OCI-LY7 (cell line): ENCODE results near the gene CLDN22. TPM values are rescaled to one million over a fixed set of nuclear protein-coding genes. Genes with fewer than 3 reads are reported as not detected.

Experiments
- Bru-seq: library from RNA; stranded (reverse); fragments of 400-500 nt; gene quantifications from one replicate; lab custom pipeline; 2021; lab: Mats Ljungman, UMichigan
- BruChase-seq, 2 experiments: library from RNA; stranded (reverse); fragments of 400-500 nt; gene quantifications; one replicate each; lab custom pipeline; 2021; lab: Mats Ljungman, UMichigan
- BruUV-seq: library from RNA; stranded (reverse); fragments of 400-500 nt; replicated peaks from 2 replicates; lab custom pipeline; 2021; lab: Mats Ljungman, UMichigan
- CTCF ChIA-PET: fragments of 300-600 bp; sonication (Branson Sonifier 250); formaldehyde crosslinking; loops from one replicate; lab custom pipeline; 2022; ENCODE audit warnings: antibody characterized with exemption; ENCODE audit not compliant: unreplicated experiment; lab: Charles Lee
- POLR2A ChIA-PET: fragments of 300-600 bp; sonication (Branson Sonifier 250); formaldehyde crosslinking; loops from one replicate; lab custom pipeline; 2022; ENCODE audit warnings: antibody characterized with exemption; lab: Charles Lee
- DNase-seq: peaks from one replicate; pipeline ENCODE4 v3.0.0-alpha.2; 2015; ENCODE audit warnings: low spot score
- H2AFZ ChIP-seq: fragments of 200-600 bp; sonication (generic), shearing (Covaris generic); 2 replicates; pipeline ENCODE4 v1.6.1; 2014; ENCODE audit warnings: mild to moderate bottlenecking, antibody characterized with exemption, low read length, moderate library complexity
- H3K27ac ChIP-seq: fragments of 200-600 bp; sonication (generic); 2 replicates; pipeline ENCODE4 v1.5.1; 2014; ENCODE audit warnings: mixed run types, low read depth, mild to moderate bottlenecking, moderate library complexity, low read length, inconsistent platforms; ENCODE audit not compliant: poor library complexity, severe bottlenecking
- H3K36me3 ChIP-seq: fragments of 200-600 bp; sonication (generic); 2 replicates; pipeline ENCODE4 v1.6.1; 2014; ENCODE audit warnings: mild to moderate bottlenecking, antibody characterized with exemption, low read length, moderate library complexity, mixed read lengths; ENCODE audit not compliant: insufficient read depth
- H3K4me1 ChIP-seq: fragments of 200-600 bp; sonication (generic); 2 replicates; pipeline ENCODE4 v1.5.1; 2014; ENCODE audit warnings: mild to moderate bottlenecking, low read length; ENCODE audit not compliant: insufficient read depth, poor library complexity, severe bottlenecking
- H3K4me2 ChIP-seq: fragments of 200-600 bp; sonication (generic); 2 replicates; pipeline ENCODE4 v1.6.1; 2014; ENCODE audit warnings: mild to moderate bottlenecking, low read length
- H3K4me3 ChIP-seq: fragments of 200-600 bp; sonication (generic); 2 replicates; pipeline ENCODE4 v1.5.1; 2014; ENCODE audit warnings: mild to moderate bottlenecking, low read depth, low read length; ENCODE audit not compliant: poor library complexity, severe bottlenecking
- H3K79me2 ChIP-seq: fragments of 200-600 bp; sonication (generic); 2 replicates; pipeline ENCODE4 v1.6.1; 2016; ENCODE audit warnings: low read depth, mild to moderate bottlenecking, low read length, moderate library complexity, mixed read lengths; ENCODE audit not compliant: insufficient read depth
- H3K9me2 ChIP-seq: fragments of 200-600 bp; sonication (generic); 2 replicates; pipeline ENCODE4 v1.6.1; 2016; ENCODE audit warnings: mild to moderate bottlenecking, low read length, mixed read lengths; ENCODE audit not compliant: insufficient read depth
- H3K9me3 ChIP-seq: fragments of 200-600 bp; sonication (generic); 2 replicates; pipeline ENCODE4 v1.6.1; 2014; ENCODE audit warnings: mild to moderate bottlenecking, mixed run types, low read length, mixed read lengths
- H4K20me1 ChIP-seq: fragments of 200-600 bp; sonication (generic); 2 replicates; pipeline ENCODE4 v1.6.1; 2014; ENCODE audit warnings: mild to moderate bottlenecking, antibody characterized with exemption, low read length, moderate library complexity, mixed read lengths; ENCODE audit not compliant: insufficient read depth
- CTCF ChIP-seq: fragments of 200-600 bp; sonication (generic); conservative IDR thresholded peaks from 2 replicates; pipeline ENCODE4 v1.5.1; 2014; ENCODE audit warnings: mild to moderate bottlenecking, antibody characterized with exemption, low read length, moderate library complexity, mixed read lengths
- EZH2phosphoT487 ChIP-seq: fragments of 200-600 bp; sonication (generic); IDR thresholded peaks from 2 replicates; pipeline ENCODE4 v1.6.1; 2018; ENCODE audit warnings: low read depth, borderline replicate concordance, mild to moderate bottlenecking, mixed run types, antibody characterized with exemption, low read length, moderate library complexity, mixed read lengths
- intact Hi-C: fragments of 100-400 bp; cut with micrococcal nuclease; formaldehyde crosslinking; loops from one replicate; pipeline ENCODE4 v1.10.0; 2022; ENCODE audit not compliant: unreplicated experiment
- long read RNA-seq: library from polyadenylated mRNA; stranded (forward); transcript quantifications from one replicate; pipeline ENCODE4 v2.0.0, GENCODE V29; 2022
- total RNA-seq, 2 experiments: library from RNA; depleted of rRNA in 1 of 2; stranded (reverse); fragments of >200 nt in 1 of 2; shearing (Covaris generic) in 1 of 2; gene quantifications; 2 replicates each; pipeline ENCODE4 v1.2.3, GENCODE V29; 2014 to 2022

The CLDN22 gene
- not detected in 2 replicates for total RNA-seq (2014; rRNA removed; shearing (Covaris generic))
- not detected in 2 replicates for total RNA-seq (2022)
- Bru-seq, nascent RNA, result not detected
- not detected for BruChase-seq, experiment 1, labeled RNA remaining after a 6-hour chase
- BruChase-seq, experiment 2, labeled RNA remaining after a 2-hour chase, result not detected
- long read RNA-seq, result 0 reads

DNA sequence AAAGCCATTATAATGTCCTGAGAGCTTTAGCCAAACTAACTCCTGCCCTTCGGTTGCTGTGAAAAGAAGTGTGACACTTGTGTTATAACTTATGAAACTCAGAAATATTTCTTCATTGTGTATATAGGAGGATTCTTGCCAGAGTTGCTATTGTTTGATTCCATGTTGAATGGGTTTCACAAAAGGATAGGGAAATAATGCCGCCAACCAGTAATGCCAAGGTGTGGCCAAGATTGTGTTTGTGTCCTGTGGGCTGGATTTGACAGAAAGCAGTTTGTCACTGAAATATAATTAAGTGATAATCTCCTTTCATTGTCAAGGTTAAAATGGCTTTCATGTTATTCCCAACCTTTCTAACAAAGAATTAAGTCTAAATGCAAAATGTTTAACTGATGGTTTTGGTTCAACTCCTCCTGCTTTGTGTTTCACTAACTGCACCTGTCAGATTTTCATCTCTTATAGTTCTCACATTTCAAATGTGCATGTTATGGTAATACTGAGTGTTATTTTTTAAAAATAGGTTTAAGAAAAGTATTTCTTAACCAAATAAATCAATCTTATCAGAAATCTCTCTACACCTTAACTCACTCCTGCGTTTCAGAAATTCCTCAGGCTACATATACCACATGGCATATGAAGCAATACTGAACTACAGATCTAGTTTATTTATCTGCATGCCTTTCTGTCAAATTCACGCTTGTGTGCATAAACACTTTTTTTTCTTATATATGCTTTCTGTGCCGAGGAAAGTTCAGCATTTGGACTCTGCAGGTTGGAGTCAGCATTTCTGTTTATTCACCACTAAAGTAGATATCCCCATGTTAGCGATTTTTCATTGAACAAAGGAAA, at the start of gene CLDN22:
Gene CLDN22 (minus strand): TSS at position 66 of the 849 bp plus-strand sequence. CDS start 58 bp downstream, at position 8.
- no TSS peak for BruUV-seq
- Histone ChIP-seq H3K9me2 (no peaks in the 10 kb centered on the region), H3K4me3 (no peak within 1 kb of the TSS), H4K20me1 (no peaks in the 10 kb centered on the region), H3K79me2 (no peaks in the 10 kb centered on the region), H3K4me1 (no peaks in the 10 kb centered on the region), H3K9me3 (no peaks in the 10 kb centered on the region), H2AFZ (no peak within 1 kb of the TSS), H3K4me2 (no peak within 1 kb of the TSS), H3K27ac (no peak within 1 kb of the TSS), H3K36me3 (no peaks in the 10 kb centered on the region)
- no peak for DNase-seq
- intact Hi-C loops, result no loop called here
- TF ChIP-seq CTCF (no peak), EZH2phosphoT487 (no peak)
- CTCF ChIA-PET, result no interaction called here
- POLR2A ChIA-PET, result no interaction called here

DNA sequence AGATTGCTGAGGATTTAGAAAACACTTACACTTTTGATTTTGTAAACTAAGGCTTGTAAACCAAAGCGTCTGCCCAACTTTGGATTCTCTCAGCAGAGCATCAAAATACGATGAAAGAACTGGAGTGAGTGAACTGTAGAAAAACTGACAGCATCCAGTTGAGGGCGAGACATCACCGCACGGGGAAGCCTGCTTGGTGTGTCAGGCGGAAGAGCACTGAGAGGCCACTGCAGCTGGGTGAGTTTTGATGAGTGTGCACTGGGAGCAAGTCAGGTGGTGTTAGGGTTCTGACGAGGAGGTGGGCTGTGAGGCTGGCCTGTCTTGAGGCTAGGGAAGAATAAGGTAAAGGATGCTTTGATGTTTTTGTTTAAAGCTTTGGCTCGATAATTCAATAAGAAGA, 49.0 kb upstream of the CLDN22 start:
- no peaks in the 10 kb centered on the region for H3K9me2 ChIP-seq
- ChIA-PET CTCF (no interaction called here), POLR2A (no interaction called here)
- H4K20me1 ChIP-seq, result no peaks in the 10 kb centered on the region
- BruUV-seq, result no TSS peak
- H3K4me2 ChIP-seq, result no peak overlapping the region
- TF ChIP-seq CTCF, result no peak
- TF ChIP-seq EZH2phosphoT487, result no peak
- H3K36me3 ChIP-seq, result no peaks in the 10 kb centered on the region
- DNase-seq, result no peak
- no peaks in the 10 kb centered on the region for H3K4me1 ChIP-seq
- no peak overlapping the region for H2AFZ ChIP-seq
- H3K9me3 ChIP-seq, result peaks cover 6% of the 10 kb centered on the region; the same call in 1 of the 2 replicates
- H3K79me2 ChIP-seq, result no peaks in the 10 kb centered on the region
- intact Hi-C loops, result no loop called here
- H3K4me3 ChIP-seq, result no peak overlapping the region
- no peak overlapping the region for H3K27ac ChIP-seq
